ENCODE measurements around the gene KRT36.

Gene KRT36

DNA sequence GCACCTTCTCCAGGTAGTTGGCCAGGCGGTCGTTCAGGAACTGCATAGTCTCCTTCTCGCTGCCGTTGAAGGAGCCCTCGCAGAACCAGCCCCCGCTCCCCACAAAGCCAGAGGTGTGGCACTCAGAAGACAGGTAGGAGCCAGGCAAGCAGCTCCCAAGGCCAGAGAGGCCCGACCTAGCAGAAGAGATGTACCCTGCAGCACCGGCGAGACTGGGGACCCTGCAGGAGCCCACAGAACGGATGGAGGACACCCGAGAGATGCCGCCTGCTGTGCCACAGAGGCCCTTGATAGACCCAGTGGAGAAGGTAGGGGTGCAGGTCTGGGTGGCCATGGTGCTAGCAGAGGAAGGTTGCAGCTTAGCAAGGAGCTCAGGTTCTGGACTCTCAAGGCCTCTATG is at the start of gene KRT36:
Gene KRT36, minus strand, starts transcription at position 380 of the 400 bp plus-strand sequence. Its CDS starts 46 bp downstream, at position 334.
- no peak for DNase-seq

DNA sequence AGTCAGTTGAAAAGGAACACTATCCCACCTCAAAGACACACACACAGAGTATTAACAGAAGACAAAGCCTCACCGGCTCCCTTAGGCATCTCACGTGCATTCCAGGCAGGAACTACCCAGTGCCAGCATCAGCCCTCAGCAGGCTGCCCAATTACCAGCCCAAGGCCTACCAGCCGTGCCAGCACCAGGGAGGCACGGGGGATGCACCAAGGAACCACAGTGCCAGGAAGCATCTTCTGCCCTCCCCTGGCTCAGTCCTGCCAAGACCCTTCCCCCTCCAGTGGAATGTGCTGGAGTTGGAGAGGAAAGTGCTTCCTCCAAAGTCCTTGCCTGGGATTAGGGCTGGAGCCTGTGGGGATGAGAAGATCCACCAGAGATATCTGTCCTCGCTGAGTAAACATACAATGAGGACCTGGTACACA is 49.4 kb upstream of the KRT36 start:
- no peak for DNase-seq

DNA sequence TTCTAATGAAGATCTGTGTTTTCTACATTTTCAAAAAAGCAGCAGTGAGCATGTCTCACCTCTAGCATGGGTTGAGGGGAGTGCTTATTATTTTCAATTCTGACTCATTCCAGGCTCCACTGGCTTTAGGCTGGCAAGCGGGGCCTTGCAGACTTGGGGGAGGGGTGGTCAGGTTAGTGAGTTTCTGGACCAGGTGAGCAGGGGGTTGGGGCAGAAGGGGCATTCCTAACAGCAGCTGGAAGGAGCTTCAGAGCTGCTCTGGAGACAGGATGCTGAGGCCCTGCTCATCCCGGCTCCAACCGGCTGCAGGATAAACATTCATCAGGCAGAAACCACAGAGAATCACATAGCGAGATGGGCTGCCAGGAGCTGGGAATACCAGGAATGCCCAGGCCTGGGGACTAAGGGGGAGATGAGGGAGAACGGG is 48.9 kb upstream of the KRT36 start:
- no peak for DNase-seq

GRCh38 chr17:41537990-41538389 is 48.3 kb upstream of the KRT36 start:
- DNase-seq = no peak

- DNase-seq = no peak
These were observed 47.9 kb upstream of the KRT36 start for GRCh38 chr17:41537614-41537954.

DNA sequence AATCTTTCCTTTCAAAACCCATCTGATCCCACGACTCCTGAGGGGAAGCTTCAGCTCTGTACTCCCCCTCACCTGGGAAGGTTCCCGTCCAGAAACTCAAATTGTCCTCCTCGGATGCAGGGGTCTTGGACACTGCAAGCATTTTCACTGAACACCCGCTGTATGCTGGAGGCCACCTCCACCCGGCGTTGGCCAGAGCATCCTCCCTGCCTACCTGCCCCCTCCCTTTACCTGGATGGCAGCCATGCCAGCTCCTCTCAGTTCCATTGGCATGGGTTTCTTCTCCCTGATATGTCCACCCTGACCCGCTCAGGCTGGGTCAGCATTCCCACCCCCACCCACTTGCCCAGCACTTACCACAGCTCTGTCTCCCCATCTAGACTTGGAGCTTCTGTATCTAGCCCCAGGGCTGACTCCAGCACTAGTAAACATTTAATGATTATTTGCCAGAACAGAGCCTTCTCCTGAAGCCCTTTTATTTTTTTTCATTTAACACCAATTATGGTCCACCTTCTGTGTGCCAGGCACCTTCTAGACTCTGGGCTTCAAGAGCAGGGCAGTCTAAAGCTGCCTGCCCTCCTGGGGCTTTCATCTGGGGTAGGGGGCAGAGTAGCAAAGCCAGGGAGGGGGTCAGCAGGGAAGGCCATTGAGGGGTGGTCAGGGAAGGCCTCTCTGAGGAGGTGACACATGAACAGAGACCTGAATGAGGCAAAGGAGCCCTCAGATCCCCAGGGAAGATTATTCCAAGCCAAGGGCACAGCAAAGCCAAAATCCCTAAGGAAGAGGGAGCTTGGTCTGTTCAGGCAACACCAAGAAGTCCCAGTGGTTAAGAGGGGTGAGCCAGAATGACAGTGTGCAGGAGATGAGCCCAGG is 47.3 kb upstream of the KRT36 start:
- DNase-seq = no peak

DNA sequence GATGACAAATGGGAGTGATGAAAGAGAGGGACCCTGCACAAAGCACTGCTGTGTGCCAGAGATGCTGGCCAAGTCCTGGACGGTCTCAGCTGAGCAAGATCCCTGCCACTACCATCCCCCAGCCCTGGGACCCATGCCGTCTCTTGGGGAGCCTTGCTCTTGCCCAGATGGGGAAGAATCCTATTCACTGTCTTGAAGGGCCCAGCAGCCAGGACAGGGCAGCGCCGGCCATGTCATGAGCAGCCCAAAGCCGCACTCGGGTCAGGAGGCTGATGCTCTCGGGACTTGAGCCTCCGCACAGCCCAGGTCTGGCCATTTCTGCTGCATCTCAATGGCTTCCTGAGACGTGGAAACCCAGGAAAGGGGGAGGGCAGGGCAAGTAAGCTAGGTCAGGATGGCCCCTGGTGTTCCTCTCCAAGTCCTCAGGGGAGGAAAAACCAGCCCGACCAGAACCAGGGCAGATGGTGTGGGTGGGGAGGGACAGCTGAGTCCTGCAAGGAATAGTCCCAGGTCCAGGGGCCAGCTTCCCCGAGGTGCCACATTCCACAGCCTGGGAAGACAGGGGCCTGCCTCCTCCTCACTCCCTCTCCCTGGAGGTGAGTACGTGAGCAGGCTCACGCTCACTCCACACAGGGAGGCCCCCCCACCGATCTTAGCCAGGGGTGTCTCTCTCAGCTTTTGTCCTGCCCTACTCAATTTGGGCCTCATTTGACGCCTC is 46.2 kb upstream of the KRT36 start:
- DNase-seq = no peak

DNA sequence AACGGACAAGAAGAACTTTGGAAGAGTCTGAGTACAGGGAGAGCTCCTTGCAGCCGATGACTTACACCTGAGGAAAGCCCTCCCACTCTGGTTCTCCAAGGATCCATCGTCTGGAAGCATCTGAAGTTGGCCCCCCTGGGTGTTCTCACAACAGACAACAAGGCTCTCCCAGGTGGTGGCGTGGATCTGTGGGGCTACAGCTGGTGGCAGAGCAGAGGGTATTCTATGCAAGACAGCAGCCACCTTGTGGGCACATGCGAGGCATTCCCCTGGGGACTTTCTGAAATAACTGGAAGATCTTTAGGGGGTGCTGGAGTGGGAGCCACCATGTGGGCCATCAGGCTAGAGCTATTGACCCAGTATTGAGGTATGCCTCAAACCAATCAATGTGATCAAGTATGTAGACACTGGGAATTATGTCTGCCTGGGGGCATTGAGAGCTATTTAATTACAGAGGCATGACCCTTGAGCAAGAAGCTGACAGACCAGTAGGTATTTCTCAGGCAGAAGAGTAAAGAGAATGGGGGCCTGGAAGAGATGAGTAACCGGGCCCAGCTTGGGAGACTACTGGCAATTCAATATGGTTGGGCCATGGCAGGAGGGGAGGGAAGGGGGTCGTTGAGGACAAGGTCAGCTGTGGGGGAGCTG is 45.3 kb upstream of the KRT36 start:
- DNase-seq = no peak

DNA sequence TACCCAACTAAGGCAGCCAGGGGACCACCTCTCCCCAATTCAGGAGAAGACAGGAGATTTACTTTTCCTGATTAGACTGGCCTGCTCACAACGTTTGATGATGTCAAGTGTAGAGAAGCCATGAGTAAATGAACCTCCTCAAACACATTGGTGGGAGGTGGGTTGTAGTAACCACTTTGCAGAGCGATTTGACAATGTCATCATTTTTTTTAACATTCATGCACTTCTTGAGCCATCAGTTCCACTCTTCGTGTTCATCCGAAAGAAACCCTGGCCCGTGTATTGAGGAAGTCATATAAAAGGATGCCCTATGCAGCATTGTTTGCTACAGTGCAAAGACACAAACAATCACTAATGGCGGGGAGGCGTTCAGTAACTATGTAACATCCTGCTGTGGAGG is 43.9 kb upstream of the KRT36 start:
- no peak for DNase-seq

DNA sequence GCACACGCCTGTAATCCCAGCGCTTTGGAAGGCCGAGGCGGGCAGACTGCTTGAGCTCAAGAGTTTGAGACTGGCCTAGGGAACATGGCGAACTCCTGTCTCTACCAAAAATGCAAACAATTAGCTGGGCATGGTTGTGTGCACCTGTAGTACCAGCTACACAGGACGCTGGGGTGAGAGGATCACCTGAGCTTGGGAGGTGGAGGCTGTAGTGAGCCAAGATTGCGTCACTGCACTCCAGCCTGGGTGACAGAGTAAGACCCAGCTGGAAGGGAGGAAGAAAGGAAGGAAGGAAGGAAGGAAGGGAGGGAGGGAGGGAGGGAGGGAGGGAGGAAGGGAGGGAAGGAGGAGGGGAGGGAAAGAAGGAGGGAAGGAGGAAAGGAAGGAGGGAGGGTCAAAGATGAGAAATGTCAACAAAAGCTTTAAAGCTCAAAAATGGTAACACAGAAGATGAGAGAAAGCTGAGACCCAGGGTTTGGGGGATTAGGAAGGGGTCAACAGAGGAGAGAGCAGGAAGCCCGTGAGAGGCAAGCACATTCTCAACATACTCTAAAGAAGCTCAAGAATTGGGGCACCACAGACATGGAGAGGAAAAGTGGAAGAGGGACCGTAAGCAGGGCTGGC is 43.3 kb upstream of the KRT36 start:
- no peak for DNase-seq

- no peak for DNase-seq
These were observed 42.3 kb upstream of the KRT36 start for GRCh38 chr17:41531993-41532392.

DNA sequence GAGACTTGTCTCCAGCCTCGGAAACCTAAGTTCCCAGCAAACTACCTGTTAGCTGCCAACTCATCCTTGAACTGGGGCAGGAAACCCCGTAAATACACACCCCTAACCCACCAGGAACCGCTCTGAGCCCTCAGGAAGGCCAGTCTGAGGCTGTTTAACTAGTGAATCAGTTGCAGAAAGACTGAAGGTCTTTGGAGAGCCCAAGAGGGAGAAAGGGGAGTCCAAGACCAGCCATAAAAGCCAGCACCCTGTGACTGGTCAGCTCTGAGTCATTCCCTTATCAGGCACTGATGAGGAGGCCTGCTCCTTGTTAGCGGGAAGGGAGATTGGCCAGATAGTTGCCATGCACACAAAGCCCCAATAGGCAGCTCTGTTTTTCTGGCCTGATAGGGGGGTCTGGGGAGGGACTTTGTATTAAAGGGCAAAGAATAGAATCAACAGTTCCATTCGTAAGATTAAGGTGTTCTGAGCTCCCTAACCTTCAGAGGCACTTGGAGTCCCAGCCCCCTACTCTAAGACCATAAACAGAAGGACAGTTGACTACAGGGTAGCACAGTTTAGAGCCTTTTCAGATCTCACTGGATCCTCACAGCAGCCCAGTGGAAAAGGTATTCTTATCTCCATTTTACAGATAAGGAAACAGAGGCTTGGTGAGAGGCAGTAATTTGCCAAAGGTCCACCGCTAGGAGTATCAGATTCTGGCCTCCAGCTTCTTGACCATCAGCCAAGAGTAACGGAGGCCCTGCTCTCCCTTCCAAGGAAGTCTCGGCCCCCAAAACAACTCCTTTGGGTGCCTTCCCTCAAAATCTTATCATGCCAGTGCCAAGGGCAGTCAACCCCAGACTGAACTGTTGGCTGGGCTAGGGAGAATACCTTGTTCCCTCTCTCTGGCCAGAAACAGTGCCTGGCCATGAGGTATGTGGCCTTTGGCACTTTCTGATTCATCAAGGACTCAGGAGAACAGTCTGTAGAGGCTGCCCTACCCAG is 40.6 kb upstream of the KRT36 start:
- no peak for DNase-seq

- DNase-seq = no peak
These were observed 39.8 kb upstream of the KRT36 start for GRCh38 chr17:41529491-41529915.

- no peak for DNase-seq
These were observed 39.2 kb upstream of the KRT36 start for GRCh38 chr17:41528959-41529353.

GRCh38 chr17:41527063-41528023 is 37.6 kb upstream of the KRT36 start:
- peak; percentile 21 for DNase-seq

GRCh38 chr17:41524261-41524660 is 34.6 kb upstream of the KRT36 start:
- DNase-seq = no peak

DNA sequence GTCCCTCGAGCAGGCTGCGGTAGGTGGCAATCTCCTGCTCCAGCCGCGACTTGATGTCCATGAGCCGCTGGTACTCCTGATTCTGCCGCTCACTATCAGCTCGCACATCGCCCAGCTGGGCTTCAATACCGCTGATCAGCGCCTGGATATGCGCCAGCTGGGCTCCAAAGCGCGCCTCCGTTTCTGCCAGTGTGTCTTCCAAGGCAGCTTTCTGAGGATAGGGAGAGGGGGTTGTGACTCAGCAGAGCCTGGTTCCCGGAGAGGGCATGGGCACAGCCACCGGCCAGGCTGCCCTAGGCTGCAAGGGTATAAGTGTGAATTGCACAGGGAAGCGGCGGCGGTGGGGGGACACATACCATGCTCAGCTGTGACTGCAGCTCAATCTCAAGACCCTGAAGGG is 34.1 kb upstream of the KRT36 start:
- DNase-seq = no peak

DNA sequence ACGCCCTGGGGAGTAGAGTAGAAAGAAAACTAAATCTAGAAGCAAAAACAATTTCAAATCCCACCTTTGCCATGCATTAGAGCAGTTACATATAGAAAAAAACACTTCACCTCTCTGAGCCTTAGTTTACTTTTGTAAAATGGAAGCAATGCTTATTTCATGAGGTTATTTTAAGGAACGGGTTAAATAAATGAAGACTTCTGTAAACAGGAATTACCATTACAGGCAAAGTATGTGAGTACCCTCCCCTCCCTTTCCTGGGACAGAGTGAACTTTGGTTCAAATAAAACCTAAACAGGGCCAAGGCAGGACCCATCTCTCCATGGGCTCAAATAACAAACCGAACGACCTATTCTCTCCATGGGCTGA is 33.5 kb upstream of the KRT36 start:
- no peak for DNase-seq

DNA sequence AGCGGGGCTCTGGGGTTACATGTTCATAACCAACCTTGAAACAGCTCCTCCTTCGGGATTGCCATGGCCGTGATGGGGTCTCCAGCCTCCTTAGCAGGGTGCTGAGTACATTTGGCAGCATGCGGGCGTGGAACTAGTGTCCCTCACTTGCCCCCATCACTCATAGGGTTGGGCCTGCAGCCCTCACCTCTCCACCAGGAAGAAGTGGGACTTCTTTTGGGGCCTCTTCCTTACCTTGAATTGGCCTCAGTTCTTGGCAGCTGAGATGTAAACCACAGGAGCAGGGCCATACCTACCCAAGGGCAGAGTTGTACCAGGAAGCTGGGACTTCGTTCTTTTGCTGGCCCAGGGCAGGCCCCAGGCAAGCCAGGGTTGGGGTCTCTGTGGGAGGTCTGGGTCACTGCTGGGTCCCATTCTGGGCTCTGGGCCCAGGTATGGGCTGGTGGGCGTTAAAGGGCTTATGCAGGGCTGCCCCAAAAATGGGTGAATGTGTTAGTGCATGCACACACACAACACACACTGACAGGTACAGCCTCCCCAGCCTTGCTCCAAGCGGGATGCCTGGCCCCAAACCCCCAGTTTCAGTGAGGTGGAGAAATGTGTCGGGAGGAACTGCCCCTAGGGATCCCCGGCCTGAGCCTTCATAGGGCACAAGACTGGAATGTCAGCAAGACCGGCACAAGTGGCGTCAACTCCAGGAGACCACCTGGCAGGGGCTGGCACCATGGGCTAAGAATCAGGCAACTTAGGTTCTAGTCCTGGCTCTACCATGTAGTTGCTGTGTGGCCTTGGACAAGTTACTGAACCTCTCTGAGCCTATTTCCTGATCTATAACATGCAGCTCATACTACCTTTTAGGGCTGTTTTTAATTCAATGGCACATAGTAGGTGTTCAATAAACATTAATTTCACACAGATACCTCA is 32.9 kb upstream of the KRT36 start:
- DNase-seq = no peak

Measured in CD4-positive, alpha-beta T cell treated with Interleukin-6 for 4 hours (primary cell).